Measurements from ENCODE around the gene B3GNT7.
"Not testable (repeated sequence)": the region's sequence is repeated elsewhere in the genome, so short reads cannot be mapped to it uniquely, and the experiment has no call there.

The B3GNT7 gene

DNA sequence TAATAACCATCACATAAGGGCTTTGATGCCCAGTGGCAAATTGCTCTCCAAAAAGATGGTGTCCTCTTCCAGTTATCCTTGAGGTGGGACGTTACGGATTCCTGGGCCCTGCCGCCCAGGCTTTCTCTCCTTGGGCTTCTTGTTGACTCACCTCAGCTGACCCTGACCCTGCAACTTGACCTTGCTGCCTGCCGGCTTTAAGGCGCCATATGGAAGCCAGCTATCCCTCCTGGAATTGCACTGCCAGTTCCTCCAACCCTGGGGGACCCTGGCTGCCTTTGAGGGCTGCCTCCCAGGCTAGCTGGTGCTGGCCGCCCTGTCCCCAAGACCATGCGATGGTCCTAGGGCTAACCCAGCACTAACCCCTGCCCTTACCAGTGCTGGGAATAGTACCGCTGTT lies 28.3 kb upstream of the B3GNT7 start:
- DNase-seq, result no peak

DNA sequence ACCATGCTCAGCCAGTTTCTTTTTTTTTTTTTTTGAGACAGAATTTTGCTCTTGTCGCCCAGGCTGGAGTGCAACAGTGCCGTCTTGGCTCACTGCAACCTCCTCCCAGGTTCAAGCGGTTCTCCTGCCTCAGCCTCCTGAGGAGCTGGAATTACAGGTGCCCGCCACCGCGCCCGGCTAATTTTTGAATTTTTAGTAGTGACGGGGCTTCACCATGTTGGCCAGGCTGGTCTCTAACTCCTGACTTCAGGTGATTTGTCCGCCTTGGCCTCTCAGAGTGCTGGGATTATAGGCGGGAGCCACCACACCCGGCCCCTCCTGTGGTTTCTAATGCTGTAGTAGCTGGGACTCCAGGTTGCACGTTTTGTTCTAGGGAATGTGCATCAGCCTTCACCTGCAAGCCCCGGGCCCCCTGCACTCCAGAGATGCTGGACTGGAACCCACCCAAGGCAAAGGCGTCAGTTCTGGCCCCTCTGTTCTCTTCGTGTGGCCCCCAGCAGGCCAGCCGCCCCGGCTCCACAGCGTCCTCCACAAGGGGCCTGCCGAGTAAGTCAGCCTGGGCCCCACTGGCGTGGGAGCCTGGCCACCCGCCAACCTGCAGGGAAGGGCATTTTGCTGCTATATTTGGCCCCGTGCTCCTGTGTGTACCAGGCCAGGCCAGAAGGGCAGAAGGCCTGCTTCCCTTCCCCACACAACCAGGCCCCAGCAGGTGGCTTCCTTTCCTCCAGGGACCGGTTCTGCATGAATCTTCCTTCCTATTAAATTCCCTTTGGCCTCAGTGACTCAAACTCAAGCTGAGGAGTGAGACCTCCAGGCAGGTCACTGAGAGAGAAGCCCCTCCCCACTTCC lies 25.7 kb upstream of the B3GNT7 start:
- DNase-seq, result no peak

DNA sequence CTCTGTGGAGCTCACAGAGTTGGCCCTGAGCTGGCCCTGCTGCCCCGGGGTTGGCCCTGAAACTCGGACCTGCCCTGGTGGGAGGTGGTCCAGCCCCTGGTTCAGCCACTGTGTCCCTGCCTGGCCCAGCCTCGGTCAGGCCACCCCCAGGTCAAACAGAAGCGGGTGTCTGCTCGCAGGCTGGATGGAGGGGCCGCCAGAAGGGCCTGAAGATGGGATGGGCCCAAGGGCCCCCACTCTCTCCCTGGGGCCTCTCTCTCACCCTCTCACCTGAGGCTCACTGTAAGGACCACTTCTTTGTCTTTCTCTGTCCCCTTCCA lies 25.1 kb upstream of the B3GNT7 start:
- no peak for DNase-seq

DNA sequence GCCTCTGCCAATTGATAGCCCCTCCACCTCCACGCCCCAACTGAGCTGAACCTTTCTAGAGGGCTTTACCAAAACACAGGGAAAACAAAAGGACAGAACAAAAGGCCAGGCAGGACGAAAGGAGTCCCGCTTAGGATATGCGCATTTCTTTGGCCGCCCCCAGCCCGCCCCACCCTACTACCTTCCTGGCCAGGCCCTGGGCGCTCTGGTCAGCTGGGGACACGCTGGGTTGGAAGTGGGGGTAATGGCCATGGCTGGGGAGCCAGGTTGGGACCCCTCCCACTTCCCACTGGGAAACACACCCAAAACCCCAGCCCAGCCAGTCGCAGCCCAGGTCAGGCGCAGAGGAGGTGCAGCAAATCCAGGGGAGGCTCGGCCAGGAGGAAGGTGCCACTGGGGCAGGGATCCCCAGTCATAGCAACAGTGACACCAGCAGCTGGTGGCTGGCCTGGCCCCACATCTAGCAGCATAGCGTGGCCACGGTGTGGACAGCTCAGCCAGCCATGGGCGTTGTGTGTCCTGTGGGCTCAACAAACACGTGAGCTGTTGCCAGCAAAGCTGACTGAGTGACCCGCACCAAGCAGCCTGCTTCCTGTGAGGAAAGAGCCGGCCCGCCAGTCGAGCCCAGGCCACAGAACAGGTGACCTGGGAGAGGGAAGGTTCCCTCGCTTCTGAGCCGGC lies 24.6 kb upstream of the B3GNT7 start:
- DNase-seq, result no peak

DNA sequence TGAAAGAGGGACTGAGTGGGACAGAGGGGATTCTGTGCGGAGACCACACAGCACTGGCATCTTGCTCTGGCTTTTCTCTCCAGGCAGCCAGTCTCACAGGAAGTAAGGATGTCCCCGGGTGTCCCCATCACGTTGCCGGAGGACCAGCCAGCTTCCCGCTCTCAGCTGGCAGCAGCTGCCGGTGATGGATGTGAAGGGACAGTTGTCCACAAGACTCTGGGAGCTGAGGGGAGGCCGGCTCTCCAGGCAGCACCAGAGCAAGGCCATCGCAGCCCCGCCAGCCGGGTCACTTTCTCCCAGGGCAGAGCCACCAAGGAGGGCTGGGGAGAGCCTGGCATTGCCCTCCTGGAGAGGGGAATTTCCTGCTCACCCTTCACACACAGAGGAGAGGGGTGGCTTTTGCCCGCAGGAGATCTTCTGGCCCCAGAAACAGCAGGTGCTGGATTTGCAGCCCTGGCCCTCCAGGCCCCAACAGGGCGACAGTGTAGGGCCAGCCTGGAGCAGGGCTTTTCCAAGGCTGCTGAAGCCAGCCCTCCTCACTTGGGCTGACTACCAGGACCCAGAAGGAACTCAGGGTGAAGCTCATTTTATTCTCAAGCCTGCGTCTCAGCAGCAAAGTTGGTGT lies 24.0 kb upstream of the B3GNT7 start:
- no peak for DNase-seq

DNA sequence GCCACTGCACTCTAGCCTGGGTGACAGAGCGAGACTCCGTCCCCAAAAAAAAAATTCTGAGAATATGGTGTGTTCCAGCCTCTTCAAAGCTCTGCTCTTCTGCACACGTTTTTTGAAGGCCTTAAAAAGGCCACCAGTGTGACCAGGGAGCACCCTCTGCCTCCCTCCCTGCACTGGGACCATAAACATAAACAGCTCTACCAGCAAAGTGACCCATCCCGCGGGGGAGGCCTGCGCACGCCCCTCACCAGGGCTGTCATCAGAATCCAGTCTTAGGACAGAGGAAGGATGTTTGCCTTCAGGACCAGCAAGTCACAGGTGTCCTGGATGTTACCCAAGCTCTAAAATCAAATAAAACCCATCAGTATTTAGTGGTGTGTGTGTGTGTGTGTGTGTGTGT lies 23.2 kb upstream of the B3GNT7 start:
- no peak for DNase-seq

DNA sequence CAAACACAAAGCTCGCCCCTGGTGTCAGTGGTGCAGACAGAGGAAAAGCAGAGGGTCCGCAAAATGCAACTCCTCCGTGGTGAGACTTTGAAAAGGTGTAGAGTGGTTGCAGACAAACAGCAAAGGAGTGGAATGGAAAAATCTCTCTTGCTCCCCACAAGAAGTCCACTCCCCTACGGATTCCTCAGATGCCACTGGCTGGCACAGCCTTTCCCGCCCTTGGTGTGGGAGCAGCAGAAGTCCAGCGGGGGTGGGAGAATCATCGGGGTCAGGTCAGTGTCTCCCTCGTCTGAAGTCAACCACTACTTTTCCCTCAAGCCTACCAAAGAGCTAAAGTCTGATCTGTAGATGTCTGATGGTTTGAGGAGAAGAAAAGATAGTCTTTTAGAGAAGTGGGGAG lies 22.3 kb upstream of the B3GNT7 start:
- no peak for DNase-seq

DNA sequence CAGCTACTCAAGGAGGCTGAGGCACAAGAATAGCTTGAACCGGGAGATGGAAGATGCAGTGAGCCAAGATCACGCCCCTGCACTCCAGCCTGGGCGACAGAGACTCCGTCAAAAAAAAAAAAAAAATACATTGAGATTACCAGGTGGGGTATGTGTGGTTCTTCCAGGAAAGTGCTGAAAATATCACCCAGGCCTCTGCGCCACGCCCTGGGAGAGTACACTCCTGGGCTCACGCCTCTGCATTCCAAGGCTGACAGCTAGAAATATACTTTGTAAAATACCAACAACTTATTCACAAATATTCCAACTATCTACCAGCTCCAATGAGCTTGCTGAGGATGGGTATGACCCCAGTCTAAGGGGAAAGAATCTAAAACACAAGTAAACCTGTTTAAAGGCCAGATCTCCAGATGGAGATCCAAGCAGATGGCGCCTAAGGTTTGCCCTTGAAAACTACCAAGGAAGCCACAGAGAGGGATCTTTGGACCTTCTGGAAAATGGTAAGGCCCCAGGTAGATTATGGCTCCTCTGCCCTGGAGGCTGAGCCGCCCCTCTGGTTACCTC lies 21.6 kb upstream of the B3GNT7 start:
- DNase-seq, result no peak

DNA sequence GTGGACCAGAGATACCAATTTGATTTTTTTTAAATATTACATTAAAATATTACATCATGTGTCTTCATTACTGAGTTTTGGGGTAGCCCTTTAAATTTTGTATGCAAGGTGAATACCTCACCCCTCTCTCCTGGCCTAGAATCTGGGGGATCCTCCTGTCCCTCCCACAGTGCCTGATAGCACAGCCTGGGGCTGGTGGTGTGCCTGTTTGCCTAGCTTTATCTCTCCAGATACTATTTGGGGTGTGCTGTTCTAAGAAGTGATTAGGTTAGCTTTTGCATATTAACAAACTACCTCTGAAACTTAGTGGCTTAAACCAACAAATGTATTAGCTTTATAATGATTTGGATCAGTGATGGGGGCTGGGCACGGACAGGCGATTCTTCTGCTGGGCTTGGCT lies 20.7 kb upstream of the B3GNT7 start:
- no peak for DNase-seq

DNA sequence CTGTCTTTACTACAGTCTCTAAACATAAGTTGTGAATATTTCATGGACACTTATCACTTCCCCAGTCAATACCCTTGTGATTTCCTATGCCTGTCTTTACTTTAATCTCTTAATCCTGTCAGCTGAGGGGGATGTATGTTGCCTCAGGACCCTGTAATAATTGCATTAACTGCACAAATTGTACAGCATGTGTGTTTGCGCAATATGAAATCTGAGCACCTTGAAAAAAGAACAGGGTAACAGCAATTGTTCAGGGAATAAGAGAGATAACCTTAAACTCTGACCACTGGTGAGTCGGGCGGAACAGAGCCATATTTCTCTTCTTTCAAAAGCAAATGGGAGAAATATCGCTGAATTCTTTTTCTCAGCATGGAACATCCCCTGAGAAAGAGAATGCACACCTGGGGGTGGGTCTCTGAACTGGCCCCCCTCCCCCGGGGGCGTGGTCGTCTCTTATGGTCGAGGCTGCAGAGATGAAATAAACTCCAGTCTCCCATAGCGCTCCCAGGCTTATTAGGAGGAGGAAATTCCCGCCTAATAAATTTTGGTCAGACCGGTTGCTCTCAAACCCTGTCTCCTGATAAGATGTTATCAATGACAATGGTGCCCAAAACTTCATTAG lies 19.4 kb upstream of the B3GNT7 start:
- not testable (repeated sequence) for DNase-seq

DNA sequence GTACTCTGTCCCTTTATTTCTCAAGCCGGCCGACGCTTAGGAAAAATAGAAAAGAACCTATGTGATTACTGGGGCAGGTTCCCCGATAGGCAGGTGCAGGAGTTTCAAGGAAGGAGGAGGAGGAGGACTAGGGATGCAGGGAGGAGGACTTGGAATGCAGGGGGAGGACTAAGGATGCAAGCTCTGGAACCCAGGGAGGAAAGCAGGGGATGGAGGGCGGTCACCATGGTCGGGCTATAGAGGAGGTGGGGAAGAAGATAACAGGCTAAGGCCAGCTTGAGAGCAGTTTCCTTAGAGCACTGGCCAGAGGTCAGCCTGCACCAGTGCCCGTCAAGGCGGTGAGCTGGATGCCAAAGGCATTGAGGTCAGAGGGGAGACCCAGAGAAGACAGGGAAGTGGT lies 18.7 kb upstream of the B3GNT7 start:
- DNase-seq, result no peak

DNA sequence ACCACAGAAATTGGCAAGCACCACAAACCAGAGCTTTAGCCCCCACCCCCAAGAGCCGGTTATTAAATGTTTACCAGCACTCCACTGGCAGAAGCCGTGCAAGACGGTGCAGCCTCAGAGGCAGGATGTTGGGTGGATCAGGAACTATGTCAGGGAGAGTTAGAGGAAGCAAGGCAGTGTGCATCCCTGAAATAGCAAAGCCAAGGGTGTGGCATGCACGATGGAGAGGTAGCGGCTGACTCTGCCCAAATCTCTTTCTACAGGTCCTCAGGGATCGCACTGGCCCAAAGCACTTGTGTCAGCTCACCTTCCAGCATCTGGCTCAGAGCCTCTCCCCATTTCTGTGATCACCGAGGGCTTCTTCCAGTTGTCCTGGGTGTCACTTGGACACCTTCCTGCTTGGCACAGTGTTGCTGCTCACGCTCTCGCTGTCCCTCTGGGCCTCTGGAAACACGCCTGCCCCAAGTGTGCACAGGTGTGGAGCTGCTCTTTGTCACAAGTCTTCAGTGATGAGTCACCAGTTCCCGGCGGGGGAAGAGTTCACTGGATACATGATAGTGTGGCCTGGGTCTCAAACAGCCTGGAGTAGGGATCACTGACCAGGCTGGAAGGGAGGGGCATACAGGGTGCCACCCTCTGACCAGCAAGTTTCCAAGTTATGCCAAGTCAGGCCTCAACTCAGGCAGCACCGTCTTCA lies 17.3 kb upstream of the B3GNT7 start:
- DNase-seq, result no peak

DNA sequence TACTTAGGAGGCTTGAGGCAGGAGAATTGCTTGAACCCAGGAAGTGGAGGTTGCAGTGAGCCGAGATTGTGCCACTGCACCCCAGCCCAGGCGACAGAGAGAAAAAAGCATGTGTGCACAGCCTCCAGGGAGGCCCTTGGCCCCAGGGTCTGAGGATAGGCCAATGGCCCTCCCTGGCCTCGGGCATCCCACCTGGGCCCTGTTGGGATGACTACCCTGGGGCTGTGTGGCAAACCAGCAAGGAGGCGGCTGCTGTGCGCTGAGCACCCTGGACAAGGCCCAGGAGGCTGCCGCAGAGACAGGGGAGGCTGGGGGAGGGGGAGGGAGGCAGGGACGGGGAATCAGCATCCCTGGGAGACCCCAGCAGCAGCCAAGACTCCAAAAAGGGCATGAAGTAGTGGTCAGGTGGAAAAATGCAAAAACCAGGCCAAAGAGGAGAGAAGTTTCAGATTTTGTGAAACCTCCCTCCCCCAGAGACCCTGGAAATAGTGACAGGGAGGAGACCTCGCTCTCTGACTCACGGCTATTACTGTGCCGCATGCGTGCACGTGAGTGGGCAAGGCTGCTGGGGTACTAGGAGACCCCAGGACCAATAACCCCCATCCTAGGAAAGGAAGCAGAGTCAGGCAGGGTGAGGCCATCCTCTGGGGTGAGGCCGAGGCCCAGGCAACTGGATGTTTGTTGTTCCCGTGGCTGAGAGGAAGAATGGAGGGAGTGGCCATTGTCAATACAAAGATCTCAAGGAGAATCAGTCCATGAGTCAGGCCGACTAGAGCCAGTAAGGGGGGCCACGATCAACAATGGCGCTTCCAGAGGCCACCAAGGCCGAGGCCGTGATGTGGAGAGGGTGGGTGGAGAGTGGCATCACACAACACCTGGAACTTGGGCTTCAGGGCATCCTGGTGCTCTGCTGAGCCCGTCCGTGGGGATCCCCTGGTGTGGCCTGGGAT lies 16.0 kb upstream of the B3GNT7 start:
- DNase-seq, result no peak

DNA sequence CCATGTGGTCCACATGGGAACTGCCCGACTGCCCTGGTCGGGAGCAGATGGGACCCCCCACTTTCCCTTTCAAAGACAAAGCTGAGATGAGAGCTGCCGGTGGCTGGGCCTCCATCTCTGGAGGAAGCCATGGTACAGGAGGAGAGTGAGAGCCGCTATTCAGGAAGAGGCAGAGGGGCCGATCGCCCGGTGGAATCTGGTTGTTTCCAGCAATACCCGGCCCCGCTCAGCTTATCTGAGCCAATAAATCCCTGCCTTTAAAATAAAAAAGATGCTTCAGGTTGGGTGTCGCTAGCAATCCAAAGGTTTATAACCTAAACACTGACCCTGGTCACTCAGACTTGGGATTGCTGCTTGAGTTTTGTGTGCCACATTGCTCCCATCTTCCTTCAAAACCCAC lies 15.2 kb upstream of the B3GNT7 start:
- no peak for DNase-seq

DNA sequence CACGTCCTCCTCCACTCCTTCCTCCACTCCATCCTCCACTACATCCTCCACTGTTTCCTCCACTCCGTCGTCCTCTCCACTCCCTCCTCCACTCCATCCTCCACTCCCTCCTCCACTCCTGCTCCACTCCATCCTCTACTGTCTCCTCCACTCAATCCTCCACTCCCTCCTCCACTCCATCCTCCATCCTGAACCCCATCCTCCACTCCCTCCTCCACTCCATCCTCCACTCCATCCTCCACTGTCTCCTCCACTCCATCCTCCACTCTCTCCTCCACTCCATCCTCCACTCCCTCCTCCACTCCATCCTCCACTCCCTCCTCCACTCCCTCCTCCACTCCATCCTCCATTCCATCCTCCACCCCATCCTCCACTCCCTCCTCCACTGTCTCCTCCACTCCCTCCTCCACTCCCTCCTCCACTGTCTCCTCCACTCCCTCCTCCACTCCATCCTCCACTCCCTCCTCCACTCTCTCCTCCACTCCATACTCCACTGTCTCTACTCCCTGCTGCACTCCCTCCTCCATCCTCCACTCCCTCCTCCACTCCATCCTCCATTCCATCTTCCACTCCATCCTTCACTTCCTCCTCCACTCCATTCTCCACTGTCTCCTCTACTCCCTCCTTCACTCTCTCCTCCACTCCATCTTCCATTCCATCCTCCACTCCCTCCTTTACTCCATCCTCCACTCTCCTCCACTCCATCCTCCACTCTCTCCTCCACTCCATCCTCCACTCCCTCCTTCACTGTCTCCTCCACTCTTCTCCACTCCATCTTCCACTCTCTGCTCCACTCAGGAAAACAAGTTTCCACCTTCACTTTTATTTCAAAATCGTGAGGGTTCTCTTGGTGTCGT lies 14.3 kb upstream of the B3GNT7 start:
- DNase-seq, result no peak

DNA sequence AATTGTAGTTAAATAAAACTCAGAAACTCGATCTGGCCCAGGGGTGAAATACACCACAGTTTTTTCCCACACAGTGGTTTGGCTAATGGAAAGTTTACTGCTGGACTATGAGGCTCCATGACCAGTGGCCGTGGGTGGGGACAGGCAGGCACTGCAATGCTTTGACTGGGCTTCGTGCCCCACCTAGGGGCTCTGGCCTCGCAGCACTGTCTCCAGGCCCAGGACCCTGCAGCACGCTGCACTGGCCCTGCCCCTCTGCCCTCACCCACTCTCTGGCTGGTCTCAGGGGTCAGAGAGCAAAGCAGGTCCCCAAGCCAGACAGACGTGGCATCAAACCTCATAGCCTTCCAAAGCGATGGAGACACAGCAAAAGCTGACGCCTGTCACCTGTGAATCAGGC lies 13.4 kb upstream of the B3GNT7 start:
- DNase-seq, result no peak

DNA sequence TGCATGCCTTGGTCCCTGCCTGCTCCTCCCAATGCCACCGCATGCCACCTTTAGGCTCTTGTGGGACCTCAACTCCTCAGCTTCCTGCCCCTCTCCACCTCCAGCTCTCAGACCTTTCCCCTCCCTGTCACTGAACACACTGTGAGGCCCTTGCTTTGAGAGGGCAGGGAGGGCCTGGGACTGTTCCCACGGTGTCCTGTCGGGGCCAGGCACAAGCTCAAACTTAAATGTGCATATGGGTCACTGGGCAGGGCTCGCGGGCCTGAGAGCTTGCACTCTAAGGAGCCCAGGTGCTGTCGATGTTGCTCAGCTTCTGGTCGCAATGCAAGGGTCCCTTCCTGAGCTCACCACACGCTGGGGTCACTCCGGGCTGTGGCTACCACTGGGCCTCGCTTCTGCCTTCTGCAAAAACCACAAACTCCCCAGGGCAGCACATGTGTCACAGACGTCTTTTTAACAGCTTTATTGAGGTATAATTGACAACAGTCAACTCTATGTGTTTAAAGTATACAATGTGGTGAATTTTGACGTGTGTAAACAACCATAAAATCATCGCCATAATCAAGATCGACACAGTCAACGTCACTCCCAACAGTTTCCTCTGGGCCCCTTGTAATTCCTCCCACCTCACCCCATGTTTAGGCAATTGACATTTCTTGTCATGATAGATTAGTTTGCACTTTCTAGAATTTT lies 11.9 kb upstream of the B3GNT7 start:
- no peak for DNase-seq

DNA sequence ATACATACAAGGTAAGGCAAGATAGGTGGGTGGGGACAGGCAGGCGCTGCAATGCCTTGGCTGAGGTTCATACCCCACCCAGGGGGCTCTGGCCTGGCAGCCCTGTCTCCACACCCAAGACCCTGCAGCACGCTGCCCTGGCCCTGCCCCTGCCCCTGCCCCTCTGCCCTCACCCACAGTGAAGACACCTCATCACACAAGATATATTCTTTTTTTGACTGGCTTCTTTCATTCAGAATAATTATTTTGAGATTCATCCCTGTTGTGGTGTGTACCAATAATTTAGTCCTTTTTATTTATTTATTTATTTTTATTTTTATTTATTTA lies 11.4 kb upstream of the B3GNT7 start:
- DNase-seq, result no peak

DNA sequence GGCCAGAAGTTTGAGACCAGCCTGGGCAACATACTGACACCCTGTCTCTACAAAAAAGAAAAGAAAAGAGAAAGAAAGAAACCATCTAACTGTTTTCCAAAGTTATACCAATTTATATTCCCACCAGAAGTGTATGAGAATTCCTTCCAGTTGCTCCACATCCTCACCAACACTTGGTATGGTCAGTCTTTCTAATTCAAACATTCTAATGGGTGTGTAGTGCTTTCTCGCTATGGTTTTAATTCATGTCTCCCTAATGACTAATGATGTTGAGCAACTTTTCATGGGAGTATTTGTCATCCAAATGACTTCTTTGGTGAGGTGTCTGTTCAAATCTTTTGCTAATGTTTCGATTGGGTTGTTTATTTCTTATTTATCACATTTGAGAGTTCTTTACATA lies 10.5 kb upstream of the B3GNT7 start:
- DNase-seq, result no peak

DNA sequence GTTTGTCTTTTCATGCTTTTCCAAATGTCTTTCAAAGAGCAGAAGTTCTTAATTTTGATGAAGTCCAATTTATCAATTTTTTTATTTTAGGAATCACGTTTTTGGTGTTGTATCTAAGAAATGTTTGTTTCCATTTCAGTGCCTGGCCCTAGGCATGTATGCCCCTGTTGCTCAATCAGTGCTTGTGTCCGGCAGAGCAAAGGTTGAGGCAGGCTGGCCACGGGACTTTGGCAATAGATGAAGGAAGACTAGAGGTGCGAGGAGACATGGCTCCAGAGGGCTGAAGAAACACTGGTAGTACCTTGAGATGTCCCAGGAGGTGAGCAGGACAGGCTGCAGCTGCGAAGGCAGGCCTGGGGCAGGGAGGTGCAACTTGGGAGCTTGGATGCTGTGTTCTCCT lies 10.1 kb upstream of the B3GNT7 start:
- DNase-seq, result no peak

All from stimulated activated CD4-positive, alpha-beta T cell treated with anti-CD3 and anti-CD28 coated beads, Interleukin-2, amount 100 ng/mL, for 48 hours (primary cell).